Adipose tissue (tissue), 3 donors: Measurements from ENCODE around the gene MINDY4. TPM values are rescaled to one million over a fixed set of nuclear protein-coding genes. Genes with fewer than 3 reads are reported as not detected.

Experiments used
- H3K27ac ChIP-seq: one replicate; pipeline ENCODE4 v1.5.1; 2013; ENCODE audit warnings: low read depth, low read length
- WGBS, 3 donors: extraction: QIAGEN DNeasy Blood & Tissue Kit; methylation state at CpG; one replicate each; pipeline ENCODE4 v1.1.7; 2013; 5-methylcytosine and 5-hydroxymethylcytosine counted together
- polyA plus RNA-seq, 3 donors: library from polyadenylated mRNA; stranded (reverse); fragments of 200-250 nt; gene quantifications; one replicate each; pipeline ENCODE4 v1.2.3, GENCODE V29; 2013
- donor health status: healthy with polysubstance abuse.
- donor health status: Bipolar disorder and iron deficiency.
- donor health status: healthy.

MINDY4 gene
- polyA plus RNA-seq, 3 donors, result 2.5 to 3.6 (median 2.5) TPM

GRCh38 chr7:30739691-30740090 is 31.5 kb upstream of the MINDY4 start:
- H3K27ac ChIP-seq, result no peak overlapping the region
- 88 to 95% (median 90%) methylated on average over 2 of the region's 2 CpGs for WGBS, 3 donors

- 33 to 43% (median 38%) methylated on average over 14 of the region's 14 CpGs for WGBS, 3 donors
These were observed 30.6 kb upstream of the MINDY4 start for GRCh38 chr7:30740417-30741181.

GRCh38 chr7:30741289-30741688 is 29.9 kb upstream of the MINDY4 start:
- no peak overlapping the region for H3K27ac ChIP-seq
- WGBS, 3 donors, result 83 to 91% (median 91%) methylated on average over 8 of the region's 8 CpGs

More at GRCh38 chr7:30740417-30741181, 30.6 kb upstream of the MINDY4 start:
- no peak overlapping the region for H3K27ac ChIP-seq

- H3K27ac ChIP-seq, result no peak overlapping the region
- 64 to 72% (median 68%) methylated on average over 8 of the region's 8 CpGs for WGBS, 3 donors
These were observed 27.7 kb upstream of the MINDY4 start for GRCh38 chr7:30743371-30744074.

GRCh38 chr7:30744075-30744417 is 27.2 kb upstream of the MINDY4 start:
- H3K27ac ChIP-seq, result no peak overlapping the region
- WGBS, 3 donors, result 90 to 93% (median 92%) methylated on average over 12 of the region's 12 CpGs

- no peak overlapping the region for H3K27ac ChIP-seq
- 58 to 73% (median 61%) methylated on average over 6 of the region's 6 CpGs for WGBS, 3 donors
These were observed 25.8 kb upstream of the MINDY4 start for GRCh38 chr7:30745261-30745941.

GRCh38 chr7:30750010-30750409 is 21.2 kb upstream of the MINDY4 start:
- H3K27ac ChIP-seq, result no peak overlapping the region
- WGBS, 3 donors, result 52 to 89% (median 64%) methylated on average over 2 of the region's 2 CpGs

GRCh38 chr7:30750683-30751650 is 20.2 kb upstream of the MINDY4 start:
- peak overlapping the region; percentile 22 for H3K27ac ChIP-seq
- 45 to 72% (median 45%) methylated on average over 16 of the region's 16 CpGs for WGBS, 3 donors

- WGBS, 3 donors, result 53 to 60% (median 60%) methylated on average over 6 of the region's 6 CpGs
- H3K27ac ChIP-seq, result peak within 1 kb of the TSS; percentile 22
These were observed 19.4 kb upstream of the MINDY4 start, which contains the start of gene INMT for GRCh38 chr7:30751696-30752273. INMT (plus strand) TSS chr7:30752135; CDS start chr7:30752151, 16 bp downstream.

- 59 to 79% (median 67%) methylated on average over 6 of the region's 6 CpGs for WGBS, 3 donors
- peak overlapping the region; percentile 14 for H3K27ac ChIP-seq
These were observed 18.7 kb upstream of the MINDY4 start for GRCh38 chr7:30752484-30752883.

- WGBS, 3 donors, result 14 to 30% (median 27%) methylated on average over 4 to 5 of the region's 5 CpGs
- no peak overlapping the region for H3K27ac ChIP-seq
These were observed 18.2 kb upstream of the MINDY4 start for GRCh38 chr7:30752979-30753378.

GRCh38 chr7:30754315-30754877 is 16.8 kb upstream of the MINDY4 start:
- no peak overlapping the region for H3K27ac ChIP-seq
- 86 to 93% (median 91%) methylated on average over 6 of the region's 6 CpGs for WGBS, 3 donors

GRCh38 chr7:30755384-30756154 is 15.6 kb upstream of the MINDY4 start:
- WGBS, 3 donors, result 60 to 81% (median 70%) methylated on average over 20 to 22 of the region's 22 CpGs
- no peak overlapping the region for H3K27ac ChIP-seq

GRCh38 chr7:30757342-30757692 is 13.9 kb upstream of the MINDY4 start:
- H3K27ac ChIP-seq, result no peak overlapping the region
- 65 to 81% (median 81%) methylated on average over 6 of the region's 6 CpGs for WGBS, 3 donors

GRCh38 chr7:30760514-30761213 is 10.6 kb upstream of the MINDY4 start:
- 86 to 95% (median 91%) methylated on average over 3 of the region's 3 CpGs for WGBS, 3 donors
- H3K27ac ChIP-seq, result no peak overlapping the region
